EH (cell line): ENCODE measurements around the gene HADHB.
"Not testable (repeated sequence)": the region's sequence is repeated elsewhere in the genome, so short reads cannot be mapped to it uniquely, and the experiment has no call there.

Experiments used
- DNase-seq: peaks from one replicate; pipeline ENCODE4 v3.0.0-alpha.2; 2015; ENCODE audit warnings: low read depth

Gene HADHB

DNA sequence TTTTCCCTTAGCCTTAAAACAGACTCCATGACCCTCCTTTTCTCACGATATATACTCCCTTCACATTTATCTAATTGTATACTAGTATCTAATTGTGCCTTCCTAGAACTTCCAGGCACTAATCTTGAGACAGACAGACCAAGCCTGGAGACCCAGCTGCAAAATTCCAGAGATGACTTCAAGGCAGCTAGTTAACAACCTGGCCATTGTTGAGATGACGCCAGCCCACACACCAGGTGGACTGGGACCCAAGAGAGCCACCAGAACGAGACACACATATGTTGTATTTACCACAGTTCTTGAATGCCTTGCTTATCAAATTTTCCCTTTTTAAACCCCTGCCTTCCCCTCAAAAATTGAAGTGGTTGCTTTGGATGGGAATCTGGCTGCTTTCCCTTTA, 52.3 kb downstream of the HADHB start:
- DNase-seq: no peak

DNA sequence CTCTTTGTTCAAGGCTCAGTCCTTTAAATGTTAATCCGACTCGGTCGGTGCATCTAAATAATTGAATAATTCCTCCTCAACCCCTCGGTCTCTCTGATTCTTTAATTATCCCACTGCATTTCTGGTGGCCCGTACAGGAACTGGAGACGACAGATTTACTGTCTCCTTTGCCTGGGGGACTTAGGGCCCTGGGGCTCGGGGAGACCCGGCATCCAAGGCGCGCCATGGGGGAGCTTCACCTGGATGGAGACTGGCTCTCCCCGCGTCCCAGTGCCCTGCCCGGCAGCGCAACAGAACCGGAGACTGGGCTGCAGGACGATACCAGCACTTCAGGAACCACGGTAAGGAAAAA, 53.5 kb downstream of the HADHB start:
- no peak for DNase-seq

DNA sequence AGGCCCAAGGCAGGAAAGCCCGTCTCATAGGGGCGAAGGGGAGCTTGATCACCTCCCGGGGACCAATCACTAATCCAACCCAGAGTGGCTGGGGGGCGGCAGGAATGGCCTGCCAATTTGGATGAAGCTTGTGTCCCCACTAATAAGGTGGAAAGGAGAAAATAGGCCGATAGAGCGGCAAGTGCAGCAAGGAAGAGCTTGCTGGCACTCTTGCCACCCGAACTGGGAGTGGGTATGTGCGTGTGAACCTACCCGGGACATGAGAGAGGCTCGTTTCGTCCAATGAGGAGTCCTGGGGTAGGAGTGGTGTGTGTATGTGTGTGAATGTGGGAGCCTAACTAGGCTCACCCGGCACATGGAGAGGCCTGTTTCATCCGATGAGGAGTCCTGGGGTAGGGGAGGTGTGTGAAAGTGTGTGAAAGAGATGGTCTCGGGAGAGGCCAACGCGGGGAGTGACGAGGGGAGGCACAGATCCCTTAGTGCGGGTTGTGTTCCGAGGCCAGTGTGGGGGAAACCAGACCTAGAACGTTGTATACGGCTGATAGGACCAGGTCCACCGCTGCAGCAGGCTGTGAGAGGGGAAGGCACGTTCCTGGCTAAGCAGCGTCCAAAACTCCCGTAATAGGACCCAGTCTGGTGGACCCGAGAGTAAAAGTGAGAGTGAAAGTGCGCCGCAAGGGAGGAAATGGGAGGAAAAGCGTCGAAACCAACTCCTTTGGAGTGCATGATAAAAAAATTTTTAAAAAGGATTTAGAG, 54.1 kb downstream of the HADHB start:
- peak; percentile 71 for DNase-seq

DNA sequence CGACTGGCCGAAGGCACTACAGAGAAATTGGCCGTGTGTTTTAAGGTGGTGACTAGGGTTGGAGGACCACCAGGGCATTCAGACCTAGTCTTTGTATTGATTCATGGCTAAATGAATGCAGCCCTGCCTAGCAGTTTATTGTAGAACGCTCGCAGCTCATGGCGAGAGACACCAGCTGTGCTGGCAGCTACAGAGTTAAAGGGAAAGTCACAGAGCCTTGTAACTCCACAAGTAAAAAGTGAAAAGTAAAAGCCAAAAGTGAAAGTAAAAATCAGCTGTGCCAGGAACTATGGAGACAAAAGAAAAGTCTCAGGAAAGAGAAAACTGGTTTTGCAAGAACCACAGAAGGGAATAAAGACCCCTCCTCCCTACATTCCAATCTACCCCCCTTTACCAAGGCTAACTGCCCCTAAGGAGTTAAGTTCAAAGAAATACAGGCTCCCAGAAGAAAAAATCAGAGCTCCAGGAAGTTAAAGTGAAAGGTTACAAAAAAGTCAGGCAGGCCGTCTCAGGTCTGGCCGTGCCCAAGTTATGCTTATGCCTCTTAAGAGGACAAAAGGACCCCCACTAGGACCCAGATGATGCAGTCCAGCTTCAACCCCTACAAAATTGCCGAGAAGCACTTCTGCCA, 54.8 kb downstream of the HADHB start:
- DNase-seq: peak; percentile 74

DNA sequence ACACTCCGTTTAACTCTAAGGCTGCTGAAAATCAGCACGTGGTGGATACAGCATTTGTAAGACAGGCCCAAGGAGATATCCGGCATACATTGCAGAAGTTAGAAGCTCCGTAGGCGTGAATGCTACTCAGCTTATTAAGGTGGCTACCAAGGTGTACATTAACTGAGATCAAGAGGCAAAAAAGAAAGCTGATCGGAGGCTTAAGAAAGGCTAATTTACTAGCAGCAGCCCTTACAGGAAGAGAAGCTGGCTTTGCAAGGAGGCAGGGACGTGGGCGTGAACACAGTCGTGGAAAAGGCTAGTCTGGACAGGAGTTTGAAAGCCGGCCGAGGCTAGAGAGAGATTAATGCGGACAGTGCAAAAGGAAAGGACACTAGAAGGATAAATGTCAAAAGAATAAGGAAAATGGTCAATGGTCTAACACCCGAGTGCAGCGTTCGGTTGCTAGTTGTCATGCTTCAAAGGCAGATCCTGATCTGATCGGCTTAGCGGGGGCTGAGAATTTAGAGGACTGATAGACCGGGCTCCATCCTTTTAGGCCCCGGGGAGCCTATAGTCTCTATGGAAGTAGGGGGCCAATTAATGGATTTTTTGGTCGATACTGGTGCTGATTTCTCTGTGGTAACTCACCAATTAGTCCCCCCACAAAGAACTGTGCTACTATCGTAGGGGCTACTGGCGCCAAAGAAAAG, 55.6 kb downstream of the HADHB start:
- DNase-seq: peak; percentile 42

DNA sequence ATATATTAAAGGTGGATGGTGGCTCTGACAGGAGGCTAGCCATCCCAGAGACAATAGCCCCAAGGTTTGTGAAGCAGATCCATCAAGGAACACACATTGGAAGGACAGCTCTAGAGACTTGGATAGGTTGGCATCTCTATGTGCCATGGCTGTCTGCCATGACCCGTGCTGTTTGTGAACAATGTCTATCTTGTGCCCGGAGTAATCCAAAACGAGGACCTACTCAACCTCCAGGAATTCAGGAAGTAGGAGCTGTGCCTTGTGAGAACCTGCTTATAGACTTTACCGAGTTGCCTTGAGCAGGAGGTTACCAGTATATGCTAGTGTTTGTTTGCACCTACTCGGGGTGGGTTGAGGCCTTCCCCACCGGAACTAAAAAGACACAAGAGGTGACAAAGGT, 58.1 kb downstream of the HADHB start:
- peak; percentile 31 for DNase-seq

DNA sequence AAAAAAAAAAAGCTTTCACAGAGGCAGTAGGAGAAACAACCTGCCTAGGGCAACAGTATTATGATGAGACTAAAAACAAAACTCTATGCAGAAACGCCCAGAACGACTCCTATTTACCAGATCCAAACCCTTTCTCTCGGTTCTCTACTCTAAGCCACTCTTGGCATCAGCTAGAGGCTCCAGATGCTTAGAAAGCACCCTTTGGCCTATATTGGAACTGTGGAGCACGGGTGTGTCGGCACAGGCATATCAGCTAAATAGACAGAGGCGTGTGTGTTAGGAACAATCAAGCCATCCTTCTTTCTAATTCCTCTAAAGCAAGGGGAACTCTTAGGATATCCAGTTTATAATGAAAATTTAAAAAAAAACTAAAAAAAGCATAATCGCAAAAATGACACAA, 60.4 kb downstream of the HADHB start:
- DNase-seq: not testable (repeated sequence)

DNA sequence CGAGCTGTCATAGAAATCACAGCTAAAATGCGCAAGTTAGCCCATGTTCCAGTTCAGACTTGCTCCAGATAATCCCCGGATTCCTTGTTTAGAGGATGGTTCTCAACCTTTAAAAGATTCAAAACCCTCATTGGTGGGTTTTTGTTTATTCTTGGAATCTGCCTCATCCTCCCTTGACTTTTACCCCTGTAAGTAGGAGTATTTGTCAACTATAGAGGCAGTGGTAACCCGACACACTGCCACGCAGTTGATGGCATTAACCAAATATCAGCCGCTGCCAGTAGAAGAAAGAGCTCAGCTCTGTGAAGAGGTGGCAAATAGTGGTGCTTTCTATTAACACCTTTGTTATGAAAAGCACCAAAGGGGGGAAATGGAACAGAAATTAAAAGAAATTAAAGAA, 60.8 kb downstream of the HADHB start:
- no peak for DNase-seq

DNA sequence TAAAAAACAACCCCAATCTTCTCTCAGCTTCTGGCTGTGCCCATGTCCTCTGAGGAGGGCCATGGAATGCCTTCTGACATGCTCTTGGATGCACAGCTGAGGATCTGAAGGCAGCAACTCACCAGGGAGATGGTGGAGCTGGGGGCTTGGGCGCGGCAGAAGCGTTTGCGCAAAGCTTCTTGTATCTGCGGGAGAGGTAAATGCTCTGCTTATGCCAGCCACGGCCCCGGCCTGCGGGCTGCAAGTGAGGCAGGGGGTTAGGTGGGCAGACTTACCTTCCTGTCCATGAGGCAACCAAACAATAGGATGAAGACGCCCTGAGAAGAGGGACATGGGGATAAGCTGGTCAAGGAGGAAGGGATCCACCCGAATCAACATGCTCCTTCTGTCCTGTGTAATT, 65.2 kb downstream of the HADHB start:
- DNase-seq: no peak

DNA sequence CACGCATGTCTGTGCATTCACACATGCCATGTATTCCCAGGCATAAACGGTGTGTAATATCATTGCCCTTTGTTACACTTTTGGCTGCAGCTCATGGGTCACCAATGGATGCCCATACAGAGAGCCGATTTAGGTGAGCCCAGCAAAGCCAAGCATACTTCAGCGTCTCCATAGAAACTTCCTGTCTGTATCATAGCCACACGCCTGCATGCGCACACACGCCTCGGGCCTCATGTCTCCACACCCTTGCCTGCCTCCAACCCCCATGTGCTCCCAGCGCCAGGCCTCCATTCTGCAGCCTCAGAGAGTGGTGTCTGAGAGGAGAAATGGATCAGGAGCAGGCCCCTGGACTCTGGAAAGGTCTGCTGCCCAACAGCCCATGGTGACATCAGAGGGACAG, 67.7 kb downstream of the HADHB start:
- DNase-seq: no peak

DNA sequence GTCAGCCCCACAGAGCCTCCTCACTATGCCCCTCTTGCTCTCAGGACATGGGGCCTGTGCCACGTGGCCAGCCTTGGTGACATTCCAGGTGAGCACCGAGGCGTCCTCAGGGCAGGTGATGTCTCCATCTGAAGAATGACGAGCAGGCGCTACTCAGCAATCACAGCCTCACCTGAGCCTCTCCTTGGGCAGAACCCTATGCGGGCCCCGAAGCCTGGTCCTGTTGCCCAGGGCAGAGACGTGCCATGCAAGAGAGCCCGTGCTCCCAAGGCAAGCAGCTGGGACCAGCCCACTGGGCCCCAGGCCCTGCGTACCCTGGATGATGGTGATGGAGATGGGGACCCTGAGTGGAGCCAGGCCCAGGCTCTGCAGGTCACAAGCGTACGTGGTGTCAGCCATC, 68.7 kb downstream of the HADHB start:
- DNase-seq: no peak

DNA sequence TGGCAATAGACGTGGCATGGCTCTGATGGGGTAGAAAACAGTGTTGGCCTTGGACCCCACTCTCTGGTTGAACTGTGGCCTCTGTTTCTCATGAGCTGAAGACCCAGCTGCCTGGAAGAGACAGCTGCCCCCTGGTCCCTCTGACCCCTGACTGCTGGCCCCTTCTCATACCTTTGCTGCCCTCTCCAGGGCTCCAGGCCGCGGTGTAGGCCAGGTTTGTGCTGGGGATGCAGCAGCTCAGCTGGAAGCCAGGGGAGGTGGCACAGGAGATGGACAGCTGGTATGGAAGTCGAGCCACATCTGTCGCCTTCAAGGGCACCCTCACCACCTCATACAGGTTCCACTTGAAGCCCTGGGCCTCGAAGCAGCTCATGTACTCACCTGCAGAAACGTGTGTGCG, 69.5 kb downstream of the HADHB start:
- no peak for DNase-seq

DNA sequence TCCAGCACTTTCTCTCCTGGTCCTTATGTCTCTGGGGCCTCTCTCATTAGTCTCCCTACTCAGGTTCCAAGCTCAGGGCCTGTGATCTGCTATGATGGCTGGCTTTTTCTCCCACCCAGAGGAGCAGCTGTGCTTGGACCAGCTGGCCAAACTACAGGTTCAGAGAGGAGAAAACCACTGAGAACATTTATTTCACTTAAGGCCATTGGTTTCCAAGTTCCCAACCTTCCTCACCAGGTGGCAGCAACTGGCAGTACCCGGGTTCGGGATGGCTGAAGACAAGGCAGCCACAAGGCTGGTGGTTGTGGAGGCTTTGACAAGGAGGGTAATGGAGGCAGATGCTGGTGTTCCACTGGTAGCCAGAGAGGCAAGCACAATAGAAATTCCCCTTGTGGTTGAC, 71.3 kb downstream of the HADHB start:
- peak; percentile 30 for DNase-seq

DNA sequence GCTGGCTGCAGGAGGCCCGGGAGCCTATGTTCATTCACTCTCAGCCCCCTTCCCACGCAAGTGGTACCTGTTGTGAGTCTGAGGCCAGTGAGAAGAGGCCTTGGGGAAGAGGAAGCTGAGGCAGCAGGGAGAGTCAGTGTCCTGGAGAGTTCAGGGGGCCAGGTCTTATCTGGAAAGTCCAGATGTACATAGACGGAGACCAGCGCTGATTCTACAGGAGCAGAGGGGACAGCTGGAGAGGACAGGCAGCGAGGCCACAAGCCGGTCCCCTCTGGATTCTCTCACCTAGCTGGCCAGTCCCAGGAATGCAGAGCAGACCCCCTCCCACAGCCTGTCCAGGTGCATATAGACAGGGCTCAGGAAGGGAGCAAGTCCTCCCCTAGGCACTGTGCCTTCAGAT, 72.1 kb downstream of the HADHB start:
- DNase-seq: no peak

DNA sequence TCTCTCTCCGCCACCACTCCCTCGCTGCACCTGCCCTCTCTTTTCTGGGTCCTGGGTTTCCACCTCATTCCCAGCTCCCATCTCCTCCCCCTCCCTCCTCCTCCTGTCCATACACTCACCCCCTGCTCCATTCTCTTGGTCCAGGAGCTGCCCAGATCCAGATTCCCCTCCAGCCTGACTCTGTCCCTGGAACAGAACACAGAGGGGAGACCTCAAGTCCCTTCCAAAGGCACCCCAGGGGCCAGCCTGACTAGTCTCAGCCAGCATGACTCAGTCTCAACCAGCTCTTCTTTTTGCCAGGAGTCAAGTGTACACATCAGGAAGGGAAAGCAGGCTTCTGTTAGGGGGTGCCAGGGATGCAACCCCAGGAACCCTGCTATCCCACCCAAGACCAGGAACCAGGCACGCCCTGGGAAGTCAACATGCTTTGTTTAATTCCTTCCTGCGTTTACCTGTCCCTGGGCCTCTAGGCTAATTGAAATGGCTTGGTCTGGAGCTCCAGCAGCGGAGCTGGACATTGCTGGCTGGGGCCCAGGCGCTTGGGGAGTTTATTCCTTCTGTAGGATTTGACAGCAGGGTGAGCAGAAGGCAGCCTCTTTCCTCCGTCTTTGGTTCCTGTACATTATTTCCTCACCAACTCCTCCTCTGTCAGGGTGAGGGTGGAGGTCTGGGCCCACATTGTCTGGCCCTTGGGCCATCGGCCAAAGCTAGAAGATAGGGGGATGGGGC, 72.8 kb downstream of the HADHB start:
- no peak for DNase-seq

DNA sequence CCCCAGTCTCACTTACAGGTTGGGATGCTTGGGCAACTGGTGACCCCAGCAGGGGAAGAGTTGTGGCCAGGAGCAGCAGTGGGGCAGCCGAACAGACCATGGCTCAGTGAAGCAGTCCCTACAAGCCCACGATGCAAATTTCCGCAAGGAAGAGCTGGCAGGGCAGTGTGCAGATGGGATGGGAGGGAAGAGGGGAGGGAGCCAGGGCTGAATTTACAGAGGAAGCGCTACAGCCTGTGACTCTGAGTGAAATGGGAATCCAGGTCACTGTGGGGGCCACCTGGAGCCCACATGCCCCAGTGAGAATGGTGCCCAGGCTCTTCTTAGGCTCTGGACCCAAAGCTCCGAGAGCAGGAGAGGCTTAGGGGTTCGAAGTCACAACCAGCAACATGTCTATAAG, 74.2 kb downstream of the HADHB start:
- no peak for DNase-seq

DNA sequence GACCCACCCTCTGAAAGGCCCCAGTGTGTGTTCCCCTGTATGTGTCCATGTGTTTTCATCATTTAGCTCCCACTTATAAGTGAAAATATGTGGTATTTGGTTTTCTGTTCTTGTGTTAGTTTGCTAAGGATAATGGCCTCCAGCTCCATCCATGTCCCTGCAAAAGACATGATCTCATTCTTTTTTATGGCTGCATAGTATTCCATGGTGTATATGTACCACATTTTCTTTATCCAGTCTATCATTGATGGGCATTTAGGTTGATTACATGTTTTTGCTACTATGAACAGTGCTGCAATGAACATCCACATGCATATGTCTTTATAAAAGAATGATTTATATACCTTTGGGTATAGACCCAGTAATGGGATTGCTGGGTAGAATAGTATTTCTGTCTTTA, 79.7 kb downstream of the HADHB start:
- DNase-seq: not testable (repeated sequence)

DNA sequence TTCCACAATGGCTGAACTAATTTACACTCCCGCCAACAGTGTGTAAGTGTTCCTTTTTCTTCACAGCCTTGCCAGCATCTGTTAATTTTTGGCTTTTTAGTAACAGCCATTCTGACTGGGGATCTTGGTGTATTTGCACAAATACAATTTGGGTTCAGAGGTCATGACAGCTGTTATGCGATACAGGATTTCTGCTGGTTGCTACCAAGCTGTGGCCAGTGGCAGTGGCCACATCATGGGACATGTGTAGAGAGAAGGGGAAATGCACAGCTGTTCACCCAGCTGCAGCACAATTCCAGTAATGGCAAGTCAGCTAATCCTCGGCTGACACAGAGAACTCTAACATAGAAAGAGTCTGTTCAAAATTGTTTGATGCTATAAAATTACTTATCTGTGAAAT, 80.2 kb downstream of the HADHB start:
- DNase-seq: no peak

DNA sequence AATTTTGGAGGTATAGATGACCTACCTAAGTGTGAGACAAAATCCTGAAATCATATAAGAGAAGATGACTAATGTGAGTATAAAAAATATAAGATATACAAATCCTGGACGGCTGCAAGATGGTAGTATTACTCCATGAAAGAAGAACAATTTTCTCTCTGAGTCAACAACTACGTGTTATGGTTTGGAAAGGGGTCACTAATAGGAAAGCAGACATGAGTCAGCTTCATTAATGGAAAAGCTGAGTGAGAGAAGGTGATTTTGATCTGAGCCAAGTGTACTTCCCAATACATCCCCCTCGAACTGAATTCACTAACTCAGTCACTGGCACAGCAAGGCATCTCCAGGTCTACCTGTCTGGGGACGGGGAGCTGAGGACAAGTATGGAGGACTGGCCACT, 81.1 kb downstream of the HADHB start:
- DNase-seq: peak; percentile 48

DNA sequence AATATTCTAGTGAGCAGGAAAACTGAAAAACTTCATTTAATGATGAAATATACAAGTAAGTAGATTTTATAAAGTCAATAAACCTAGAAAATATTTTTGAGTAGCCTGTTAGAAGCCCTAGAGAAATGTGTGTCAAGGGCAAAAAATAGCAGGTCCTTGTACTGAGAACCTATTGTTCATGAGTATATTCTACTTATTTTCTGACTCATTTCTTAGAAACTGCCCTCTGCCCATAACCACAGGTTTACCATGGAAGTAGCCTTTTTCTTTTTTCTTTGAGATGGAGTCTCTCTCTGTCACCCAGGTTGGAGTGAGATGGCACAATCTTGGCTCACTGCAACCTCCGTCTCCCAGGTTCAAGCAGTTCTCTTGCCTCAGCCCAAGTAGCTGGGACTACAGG, 81.8 kb downstream of the HADHB start:
- no peak for DNase-seq

DNA sequence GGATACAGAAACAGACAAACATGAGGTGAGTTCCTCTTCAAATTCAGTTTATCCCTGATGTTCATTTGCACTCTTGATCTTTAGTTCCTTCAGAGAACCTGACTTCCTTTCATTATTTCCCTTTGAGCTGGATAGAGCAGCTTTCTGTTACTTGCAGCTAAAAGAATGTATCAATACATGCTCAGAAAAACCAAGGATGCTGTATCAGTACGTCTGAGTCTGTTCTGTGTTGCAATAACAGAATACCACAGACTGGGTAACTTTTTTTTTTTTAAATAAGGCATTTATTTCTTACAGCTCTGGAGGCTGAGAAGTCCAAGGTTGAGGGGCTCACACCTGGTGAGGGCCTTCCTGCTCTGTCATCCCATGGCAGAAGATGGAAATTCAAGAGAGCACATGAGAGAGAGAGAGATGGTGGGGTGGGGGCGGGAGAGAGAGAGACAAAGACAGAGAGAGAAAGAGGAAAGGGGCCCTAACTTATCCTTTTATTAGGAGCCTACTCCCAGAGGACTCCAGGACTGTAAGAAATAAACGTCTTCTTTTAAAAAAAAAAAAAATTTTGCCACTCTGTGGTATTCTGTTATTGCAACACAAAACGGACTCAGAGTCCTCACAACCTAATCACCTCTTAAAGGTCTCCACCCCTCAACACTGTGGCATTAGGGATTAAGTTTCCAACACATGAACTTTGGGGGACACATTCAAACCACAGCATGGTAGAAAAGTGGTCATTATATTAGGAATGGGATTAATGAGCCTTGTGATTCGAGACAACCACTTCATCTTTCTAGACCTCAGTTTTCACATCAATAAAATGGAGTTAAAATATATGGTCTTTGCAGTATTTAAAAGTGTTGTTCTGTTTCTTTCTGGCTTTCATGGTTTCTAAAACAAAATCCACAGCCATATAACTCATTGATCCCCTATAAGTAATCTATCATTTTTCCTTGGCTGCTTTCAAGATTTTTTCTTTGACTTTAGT, 82.8 kb downstream of the HADHB start:
- peak; percentile 25 for DNase-seq

DNA sequence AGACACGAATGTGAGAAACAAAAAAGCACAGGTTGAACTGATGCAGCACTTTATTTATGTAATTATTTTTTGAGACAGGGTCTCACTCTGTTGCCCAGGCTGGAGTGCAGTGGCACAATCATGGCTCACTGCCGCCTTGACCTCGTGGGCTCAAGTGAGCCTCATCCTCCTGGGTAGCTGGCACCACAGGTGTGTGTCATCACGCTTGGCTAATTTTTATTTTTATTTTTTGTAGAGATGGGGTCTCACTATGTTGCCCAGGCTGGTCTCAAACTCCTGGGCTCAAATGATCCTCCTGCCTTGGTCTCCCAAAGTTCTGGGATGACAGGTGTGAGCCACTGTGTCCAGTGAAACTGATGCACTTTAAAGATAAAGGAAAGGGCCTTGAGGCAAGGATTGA, 84.3 kb downstream of the HADHB start:
- not testable (repeated sequence) for DNase-seq
